GM20000 (cell line): Measurements from ENCODE around the gene HSD11B1L.
A peak's percentile ranks its signal among the peaks of the same experiment; 100 is the strongest.

Experiments
- DNase-seq: peaks from one replicate; pipeline ENCODE4 v3.0.0; 2012; ENCODE audit warnings: low spot score
- TF ChIP-seq, protein P1 (sequence below): IDR thresholded peaks from 2 replicates; pipeline ENCODE4 v1.5.1; 2012; ENCODE audit warnings: mild to moderate bottlenecking, control low read depth; ENCODE audit errors: extremely low read depth, missing control alignments

The HSD11B1L gene

DNA sequence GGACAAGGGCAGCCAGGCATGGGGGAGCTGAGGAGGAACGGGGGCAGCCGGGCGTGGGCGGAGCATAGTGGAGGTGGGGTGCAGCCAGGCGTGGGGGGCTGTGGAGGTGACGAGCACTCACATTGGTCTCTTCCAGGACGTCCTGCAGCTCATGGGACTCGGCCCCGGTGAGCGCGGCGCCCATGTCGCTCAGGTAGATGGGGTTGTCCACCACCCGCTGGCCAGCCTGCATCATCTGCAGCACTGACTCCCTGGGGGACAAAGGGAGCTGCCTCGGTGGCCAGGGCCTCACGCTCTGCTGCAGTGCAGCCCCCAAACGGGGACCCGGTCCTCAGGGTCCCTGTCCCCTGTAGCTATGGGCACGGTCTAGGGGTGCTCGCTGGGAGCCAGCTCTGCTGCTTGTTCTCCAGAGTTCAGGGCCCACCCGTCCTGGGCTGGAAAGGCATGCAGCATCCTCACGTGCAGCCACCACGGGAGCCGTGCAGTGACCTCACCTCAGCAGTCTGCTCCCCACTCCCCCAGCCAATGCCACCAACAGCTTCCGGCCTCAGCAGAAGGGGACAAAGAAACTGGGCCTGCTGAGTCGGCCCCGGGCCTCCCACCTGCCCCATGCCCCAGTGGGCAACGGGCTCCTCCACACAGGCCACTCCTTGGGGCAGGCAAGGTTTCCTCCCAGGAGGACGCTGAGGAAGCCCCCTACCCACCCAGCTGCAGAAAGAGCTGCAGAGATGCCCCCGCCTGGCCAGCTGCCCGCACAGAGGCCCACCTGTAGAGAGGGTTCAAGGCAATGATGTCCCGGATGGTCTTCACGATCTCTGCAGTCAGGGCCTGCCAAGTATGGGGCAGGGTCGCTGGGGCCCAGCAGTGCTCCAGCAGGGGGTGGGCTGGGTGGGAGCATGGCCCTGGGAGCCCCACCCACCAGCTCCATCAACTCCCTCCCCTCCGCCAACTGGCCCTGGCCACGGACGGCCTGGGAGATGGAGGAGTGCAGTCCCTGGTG lies 27.0 kb downstream of the HSD11B1L start:
- peak; percentile 22 for DNase-seq
- TF ChIP-seq, protein P1, sequence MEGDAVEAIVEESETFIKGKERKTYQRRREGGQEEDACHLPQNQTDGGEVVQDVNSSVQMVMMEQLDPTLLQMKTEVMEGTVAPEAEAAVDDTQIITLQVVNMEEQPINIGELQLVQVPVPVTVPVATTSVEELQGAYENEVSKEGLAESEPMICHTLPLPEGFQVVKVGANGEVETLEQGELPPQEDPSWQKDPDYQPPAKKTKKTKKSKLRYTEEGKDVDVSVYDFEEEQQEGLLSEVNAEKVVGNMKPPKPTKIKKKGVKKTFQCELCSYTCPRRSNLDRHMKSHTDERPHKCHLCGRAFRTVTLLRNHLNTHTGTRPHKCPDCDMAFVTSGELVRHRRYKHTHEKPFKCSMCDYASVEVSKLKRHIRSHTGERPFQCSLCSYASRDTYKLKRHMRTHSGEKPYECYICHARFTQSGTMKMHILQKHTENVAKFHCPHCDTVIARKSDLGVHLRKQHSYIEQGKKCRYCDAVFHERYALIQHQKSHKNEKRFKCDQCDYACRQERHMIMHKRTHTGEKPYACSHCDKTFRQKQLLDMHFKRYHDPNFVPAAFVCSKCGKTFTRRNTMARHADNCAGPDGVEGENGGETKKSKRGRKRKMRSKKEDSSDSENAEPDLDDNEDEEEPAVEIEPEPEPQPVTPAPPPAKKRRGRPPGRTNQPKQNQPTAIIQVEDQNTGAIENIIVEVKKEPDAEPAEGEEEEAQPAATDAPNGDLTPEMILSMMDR, result no peak

DNA sequence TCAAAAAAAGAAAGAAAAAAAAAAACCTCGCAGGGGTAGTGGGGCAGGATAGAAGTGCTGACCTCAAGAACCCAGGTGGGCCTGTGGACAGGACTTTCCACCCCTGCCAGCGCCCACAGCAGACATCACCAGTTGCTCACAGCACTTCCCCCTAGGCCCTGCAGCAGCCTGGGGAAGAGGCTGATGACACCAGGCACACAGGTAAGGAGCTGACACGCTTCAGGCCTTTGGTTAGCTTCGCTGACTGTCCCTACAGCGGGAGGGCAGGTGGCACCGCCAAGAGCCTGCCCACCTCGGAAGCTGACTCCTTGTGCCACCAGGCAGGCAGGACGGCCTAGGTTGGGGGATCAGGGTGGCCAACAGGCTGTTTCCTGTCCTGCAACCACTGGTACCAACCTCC lies 30.2 kb downstream of the HSD11B1L start:
- TF ChIP-seq, protein P1, result no peak
- no peak for DNase-seq

DNA sequence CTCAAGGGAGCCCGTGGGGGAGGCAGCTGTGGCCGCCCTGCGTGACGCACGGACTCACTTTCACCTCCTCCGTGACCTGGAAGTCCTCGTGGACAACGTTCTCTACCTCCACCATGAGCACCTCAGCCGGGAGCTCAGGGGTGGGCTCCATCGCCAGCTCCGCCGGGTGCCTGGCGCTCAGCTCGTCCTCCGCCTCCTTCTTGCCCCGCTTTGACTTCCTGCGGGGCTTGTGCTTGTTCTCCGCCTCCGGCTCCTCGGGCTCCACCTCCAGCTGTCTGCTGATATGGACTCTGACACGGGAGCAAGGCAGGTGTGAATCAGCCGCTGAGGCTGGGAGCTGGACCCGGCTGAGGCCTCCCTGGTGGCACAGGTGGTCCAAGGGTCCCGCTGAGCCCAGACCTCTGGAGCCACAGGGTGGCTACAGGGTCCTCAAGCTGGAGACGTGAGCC lies 30.9 kb downstream of the HSD11B1L start:
- DNase-seq, result no peak
- TF ChIP-seq, protein P1, result no peak

DNA sequence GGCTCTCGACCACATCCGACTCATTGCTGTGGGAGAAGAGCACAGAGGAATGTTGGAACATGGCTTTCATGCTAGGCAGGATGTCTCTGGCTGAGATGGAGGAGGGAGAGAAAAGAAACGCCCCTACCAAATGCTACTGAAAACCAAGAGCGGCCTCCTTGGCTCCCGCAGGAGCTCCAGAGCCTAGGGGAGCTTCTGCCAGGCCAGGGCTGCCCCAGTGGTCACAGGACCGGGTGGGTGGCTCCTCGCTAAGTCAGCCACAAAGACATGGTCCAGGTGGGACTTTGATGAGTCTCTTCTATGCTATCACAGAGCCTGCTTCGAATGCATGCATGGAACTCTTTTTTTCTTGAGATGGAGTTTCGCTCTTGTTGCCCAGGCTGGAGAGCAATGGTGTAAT lies 32.4 kb downstream of the HSD11B1L start:
- no peak for DNase-seq
- TF ChIP-seq, protein P1, result no peak

DNA sequence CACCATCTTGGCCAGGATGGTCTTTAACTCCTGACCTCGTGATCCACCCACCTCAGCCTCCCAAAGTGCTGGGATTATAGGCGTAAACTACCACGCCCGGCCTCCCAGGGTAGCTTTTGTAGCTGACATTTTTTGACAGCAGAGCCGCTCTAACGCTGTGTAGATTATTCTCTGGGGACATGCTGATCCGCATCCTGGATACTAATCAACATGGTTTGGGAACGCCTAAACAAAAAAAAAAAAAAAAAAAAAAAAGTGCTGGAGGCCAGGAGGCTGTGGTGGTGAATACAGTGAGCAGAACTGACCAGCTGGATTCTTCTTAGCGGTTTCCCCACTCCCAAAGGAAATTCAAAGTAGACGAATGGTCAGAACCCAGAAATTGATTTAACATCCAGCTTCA lies 34.0 kb downstream of the HSD11B1L start:
- TF ChIP-seq, protein P1, result no peak
- DNase-seq, result no peak

DNA sequence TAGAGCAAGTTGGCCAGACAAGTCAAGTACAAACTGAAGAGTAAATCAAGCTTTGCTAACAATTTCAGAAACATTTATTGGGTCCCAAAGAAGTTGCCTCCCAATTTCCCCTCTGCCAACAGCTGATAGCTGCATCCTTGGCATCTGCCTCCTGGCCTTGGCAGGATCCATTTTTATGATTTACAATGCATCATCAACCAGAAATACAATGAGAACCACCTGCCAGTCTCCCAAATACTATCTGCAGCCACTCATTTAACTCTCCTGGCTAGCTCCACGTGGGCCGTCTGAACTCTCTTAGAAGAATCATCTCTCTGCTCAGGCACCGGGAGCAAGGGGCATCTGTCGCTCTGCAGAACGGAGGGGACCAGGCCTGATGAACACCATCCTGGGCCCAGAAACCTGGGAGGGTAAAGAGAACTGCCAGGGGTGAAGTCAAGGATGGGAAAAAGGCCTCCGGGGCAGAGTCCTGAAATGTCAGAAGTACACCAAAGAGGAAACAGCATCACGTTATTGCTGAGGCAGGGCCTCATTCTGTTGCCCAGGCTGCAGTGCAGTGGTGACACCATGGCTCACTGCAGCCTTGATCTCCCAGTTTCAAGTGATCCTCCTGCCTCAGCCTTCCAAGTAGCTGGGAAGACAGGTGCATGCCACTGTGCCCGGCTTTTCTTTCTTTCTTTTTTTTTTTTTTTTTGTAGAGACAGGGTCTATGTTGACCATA lies 36.5 kb downstream of the HSD11B1L start:
- no peak for DNase-seq
- TF ChIP-seq, protein P1, result no peak
